Measurements from ENCODE around the gene EXOSC10. TPM values are rescaled to one million over a fixed set of nuclear protein-coding genes. Genes with fewer than 3 reads are reported as not detected.
"Not testable (repeated sequence)": the region's sequence is repeated elsewhere in the genome, so short reads cannot be mapped to it uniquely, and the experiment has no call there.

Gene EXOSC10
- total RNA-seq, 1 experiment from 2014 or later, result 93.1 TPM

GRCh38 chr1:11039351-11040104, 60.1 kb downstream of the EXOSC10 start:
- H3K4me3 ChIP-seq (ENCODE audit: low read depth in 2 of 2, low read length in 2 of 2), result no peak overlapping the region
- H3K27me3 ChIP-seq (ENCODE audit: control insufficient read depth, insufficient read depth, low read length), result no peaks in the 10 kb centered on the region
- no peak for ATAC-seq
- H3K27ac ChIP-seq (ENCODE audit: low read length), result no peak overlapping the region
- ChIA-PET POLR2A (no interaction called here), CTCF (interaction anchor here (0.7 kb wide), 1 partner anchor 177 kb away, joined by 5 read pairs; no protein-coding TSS in a partner anchor)
- intact Hi-C loops (cut with micrococcal nuclease; ENCODE audit: unreplicated experiment), result loop anchor here (10.0 kb wide), 1 partner anchor 605 kb away; no protein-coding TSS in a partner anchor
- TF ChIP-seq TCF7L2 (IDR thresholded peaks at IDR 0.05; ENCODE audit: low read depth, low read length) (no peak), POLR2AphosphoS5 (IDR thresholded peaks at IDR 0.05; ENCODE audit: low read depth, low read length) (no peak), REST (IDR thresholded peaks at IDR 0.05; ENCODE audit: insufficient read depth in 1 of 2, low read depth in 2 of 2, low read length in 1 of 2) (no peak)
- no peaks in the 10 kb centered on the region for H3K36me3 ChIP-seq (ENCODE audit: control insufficient read depth, insufficient read depth, low read length)
- no TSS peak for BruUV-seq (replicated peaks)
- no peaks in the 10 kb centered on the region for H3K9me3 ChIP-seq (ENCODE audit: control insufficient read depth, insufficient read depth, low read depth, low read length)
- in situ Hi-C loops (cut with HindIII; ENCODE audit: low pct_unique_long_range_greater_than_20kb, low sequenced_read_pairs), result no loop called here
- H3K4me1 ChIP-seq (ENCODE audit: control insufficient read depth, insufficient read depth, low read length), result no peaks in the 10 kb centered on the region
- no peak for DNase-seq (ENCODE audit: low read depth, low spot score)

GRCh38 chr1:11037740-11038182, 61.9 kb downstream of the EXOSC10 start:
- H3K4me3 ChIP-seq (ENCODE audit: low read depth in 2 of 2, low read length in 2 of 2), result no peak overlapping the region
- no peaks in the 10 kb centered on the region for H3K36me3 ChIP-seq (ENCODE audit: control insufficient read depth, insufficient read depth, low read length)
- intact Hi-C loops (cut with micrococcal nuclease; ENCODE audit: unreplicated experiment) (loop anchor here (10.0 kb wide), 1 partner anchor 607 kb away; no protein-coding TSS in a partner anchor), in situ Hi-C loops (cut with HindIII; ENCODE audit: low pct_unique_long_range_greater_than_20kb, low sequenced_read_pairs) (no loop called here)
- ATAC-seq, result peak; percentile 95
- no peaks in the 10 kb centered on the region for H3K9me3 ChIP-seq (ENCODE audit: control insufficient read depth, insufficient read depth, low read depth, low read length)
- CTCF ChIA-PET, result interaction anchor here (0.6 to 1.9 kb wide), 13 partner anchors 17 to 1241 kb away, joined by 3 to 15 read pairs (median 4); partner anchors contain the start of genes EXOSC10 and FBXO6
- POLR2A ChIA-PET, result interaction anchor here (0.5 to 1.1 kb wide), 3 partner anchors 24 to 870 kb away, joined by 3 to 6 read pairs (median 3); no protein-coding TSS in a partner anchor
- H3K27me3 ChIP-seq (ENCODE audit: control insufficient read depth, insufficient read depth, low read length), result no peaks in the 10 kb centered on the region
- no peak overlapping the region for H3K27ac ChIP-seq (ENCODE audit: low read length)
- peak; percentile 78 for DNase-seq (ENCODE audit: low read depth, low spot score)
- H3K4me1 ChIP-seq (ENCODE audit: control insufficient read depth, insufficient read depth, low read length), result no peaks in the 10 kb centered on the region
- no TSS peak for BruUV-seq (replicated peaks)
- 0 out of 4 replicates have a peak, but pooled peaks of 1 of the 2 experiments have one; percentile 64 for TF ChIP-seq REST (IDR thresholded peaks at IDR 0.05; ENCODE audit: insufficient read depth in 1 of 2, low read depth in 2 of 2, low read length in 1 of 2)
- TF ChIP-seq CTCF (IDR thresholded peaks at IDR 0.05), result peak; percentile 99
- TF ChIP-seq POLR2AphosphoS5 (IDR thresholded peaks at IDR 0.05; ENCODE audit: low read depth, low read length), result no peak

GRCh38 chr1:11037019-11037739, 62.5 kb downstream of the EXOSC10 start:
- H3K27ac ChIP-seq (ENCODE audit: low read length); H3K4me3 ChIP-seq (ENCODE audit: low read depth in 2 of 2, low read length in 2 of 2); H3K4me1 ChIP-seq (ENCODE audit: control insufficient read depth, insufficient read depth, low read length); H3K9me3 ChIP-seq (ENCODE audit: control insufficient read depth, insufficient read depth, low read depth, low read length); H3K36me3 ChIP-seq (ENCODE audit: control insufficient read depth, insufficient read depth, low read length); DNase-seq (ENCODE audit: low read depth, low spot score); ATAC-seq; in situ Hi-C loops (cut with HindIII; ENCODE audit: low pct_unique_long_range_greater_than_20kb, low sequenced_read_pairs); BruUV-seq (replicated peaks); H3K27me3 ChIP-seq (ENCODE audit: control insufficient read depth, insufficient read depth, low read length): not testable (repeated sequence)
- intact Hi-C loops (cut with micrococcal nuclease; ENCODE audit: unreplicated experiment), result loop anchor here (10.0 kb wide), 1 partner anchor 608 kb away; no protein-coding TSS in a partner anchor
- CTCF ChIA-PET, result interaction anchor here (0.6 to 1.9 kb wide), 13 partner anchors 17 to 1241 kb away, joined by 3 to 15 read pairs (median 4); partner anchors contain the start of genes EXOSC10 and FBXO6
- POLR2A ChIA-PET, result interaction anchor here (0.5 to 0.9 kb wide), 4 partner anchors 15 to 871 kb away, joined by 3 to 6 read pairs (median 4); no protein-coding TSS in a partner anchor
